ENCODE measurements around the gene TENM4. TPM values are rescaled to one million over a fixed set of nuclear protein-coding genes. Genes with fewer than 3 reads are reported as not detected.

TENM4 gene
- total and polyA plus RNA-seq, 2 of the 8 experiments (the other 6 are each of a cell fraction or from before 2014, with no cell fraction given), result 3.5 to 7.2 TPM

- TF ChIP-seq NRF1 (IDR thresholded peaks at IDR 0.05; ENCODE audit: low read depth, low read length), result no peak
- TF ChIP-seq, protein P1, sequence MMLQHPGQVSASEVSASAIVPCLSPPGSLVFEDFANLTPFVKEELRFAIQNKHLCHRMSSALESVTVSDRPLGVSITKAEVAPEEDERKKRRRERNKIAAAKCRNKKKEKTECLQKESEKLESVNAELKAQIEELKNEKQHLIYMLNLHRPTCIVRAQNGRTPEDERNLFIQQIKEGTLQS (IDR thresholded peaks at IDR 0.05; ENCODE audit: insufficient read depth, low read depth, low read length), result no peak
- TF ChIP-seq SIRT6 (IDR thresholded peaks at IDR 0.05; ENCODE audit: low read length), result no peak
- no peak for TF ChIP-seq MAFK (IDR thresholded peaks at IDR 0.05; ENCODE audit: low read depth, low read length)
- no peak for TF ChIP-seq BRCA1 (IDR thresholded peaks at IDR 0.05; ENCODE audit: low read depth, low read length)
Measured at GRCh38 chr11:79113054-79113690, 327.7 kb downstream of the TENM4 start (continued).
